Measurements from ENCODE around the gene SERINC1. TPM values are rescaled to one million over a fixed set of nuclear protein-coding genes. Genes with fewer than 3 reads are reported as not detected.
A peak's percentile ranks its signal among the peaks of the same experiment; 100 is the strongest.

Gene SERINC1
- total and polyA plus RNA-seq, 2 donors (not counting 1 experiment from before 2014, with no cell fraction given): 306 to 363 TPM

DNA sequence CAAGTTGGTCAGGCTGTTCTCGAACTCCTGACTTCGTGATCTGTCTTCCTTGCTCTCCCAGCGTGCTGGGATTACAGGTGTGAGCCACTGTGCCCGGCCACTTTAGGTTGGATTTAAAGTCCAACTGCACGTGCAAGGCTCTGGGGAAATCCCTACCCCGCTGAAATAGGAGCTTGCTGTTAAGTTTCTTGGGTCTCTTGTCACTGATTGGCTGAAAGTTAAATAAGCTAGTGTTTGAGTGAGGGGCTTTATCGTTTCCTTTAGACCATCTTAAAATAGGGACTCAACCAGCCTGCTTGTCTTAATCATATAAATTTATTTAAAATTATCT lies 11.1 kb upstream of the SERINC1 start:
- H3K9me3 ChIP-seq (ENCODE audit: control insufficient read depth, insufficient read depth, low read depth, low read length): no peaks in the 10 kb centered on the region
- H4K20me1 ChIP-seq (ENCODE audit: control insufficient read depth, extremely low read depth, insufficient read depth, low read length): no peaks in the 10 kb centered on the region
- no peaks in the 10 kb centered on the region for H3K4me1 ChIP-seq (ENCODE audit: control insufficient read depth, extremely low read depth, insufficient read depth, low read length)
- H3K4me2 ChIP-seq (ENCODE audit: extremely low read depth, insufficient read depth, low read length): no peak overlapping the region
- H3K4me3 ChIP-seq (replicated peaks in 1 of 4; ENCODE audit: control extremely low read depth in 1 of 4, insufficient read depth in 1 of 4, low read depth in 3 of 4, low read length in 4 of 4): no peak overlapping the region
- DNase-seq (ENCODE audit: low read depth in 2 of 2): no peak
- H3K27ac ChIP-seq (ENCODE audit: insufficient read depth, low read length): no peak overlapping the region
- H3K27me3 ChIP-seq (ENCODE audit: control insufficient read depth, insufficient read depth, low read length): no peaks in the 10 kb centered on the region
- no peak overlapping the region for H3K9ac ChIP-seq (ENCODE audit: insufficient read depth, low read length)
- H3K36me3 ChIP-seq (ENCODE audit: control insufficient read depth, insufficient read depth, low read length): no peaks in the 10 kb centered on the region
- H2AFZ ChIP-seq (ENCODE audit: low read length): no peak overlapping the region
- TF ChIP-seq EZH2 (IDR thresholded peaks at IDR 0.05; ENCODE audit: low read length, missing control alignments): no peak
- TF ChIP-seq, protein P1, sequence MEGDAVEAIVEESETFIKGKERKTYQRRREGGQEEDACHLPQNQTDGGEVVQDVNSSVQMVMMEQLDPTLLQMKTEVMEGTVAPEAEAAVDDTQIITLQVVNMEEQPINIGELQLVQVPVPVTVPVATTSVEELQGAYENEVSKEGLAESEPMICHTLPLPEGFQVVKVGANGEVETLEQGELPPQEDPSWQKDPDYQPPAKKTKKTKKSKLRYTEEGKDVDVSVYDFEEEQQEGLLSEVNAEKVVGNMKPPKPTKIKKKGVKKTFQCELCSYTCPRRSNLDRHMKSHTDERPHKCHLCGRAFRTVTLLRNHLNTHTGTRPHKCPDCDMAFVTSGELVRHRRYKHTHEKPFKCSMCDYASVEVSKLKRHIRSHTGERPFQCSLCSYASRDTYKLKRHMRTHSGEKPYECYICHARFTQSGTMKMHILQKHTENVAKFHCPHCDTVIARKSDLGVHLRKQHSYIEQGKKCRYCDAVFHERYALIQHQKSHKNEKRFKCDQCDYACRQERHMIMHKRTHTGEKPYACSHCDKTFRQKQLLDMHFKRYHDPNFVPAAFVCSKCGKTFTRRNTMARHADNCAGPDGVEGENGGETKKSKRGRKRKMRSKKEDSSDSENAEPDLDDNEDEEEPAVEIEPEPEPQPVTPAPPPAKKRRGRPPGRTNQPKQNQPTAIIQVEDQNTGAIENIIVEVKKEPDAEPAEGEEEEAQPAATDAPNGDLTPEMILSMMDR (conservative IDR thresholded peaks at IDR 0.05 in 1 of 2, IDR thresholded peaks at IDR 0.05 in 1 of 2; ENCODE audit: low read depth in 1 of 2, low read length in 2 of 2): no peak
- H3K79me2 ChIP-seq (ENCODE audit: control insufficient read depth, insufficient read depth, low read length): no peaks in the 10 kb centered on the region

DNA sequence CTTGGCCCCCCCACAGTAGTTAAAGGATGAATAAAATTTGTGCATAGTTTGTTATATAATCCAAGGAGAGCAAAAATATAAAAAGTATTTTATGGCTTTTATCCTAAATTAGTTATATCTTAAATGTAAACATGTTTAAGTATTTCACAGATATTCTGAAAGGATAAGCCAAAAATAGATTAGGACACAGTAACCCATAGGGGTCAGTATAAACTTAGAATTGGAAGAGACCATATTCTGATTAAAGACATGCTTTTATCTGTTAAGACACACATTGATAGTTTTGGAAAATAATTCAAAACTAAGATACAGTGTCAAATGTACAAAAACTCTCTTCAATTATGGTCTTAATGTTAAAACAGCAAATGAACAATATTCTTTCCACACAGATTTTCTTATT lies 4.5 kb upstream of the SERINC1 start:
- H3K27me3 ChIP-seq (ENCODE audit: control insufficient read depth, insufficient read depth, low read length): no peaks in the 10 kb centered on the region
- H2AFZ ChIP-seq (ENCODE audit: low read length): no peak overlapping the region
- H3K4me2 ChIP-seq (ENCODE audit: extremely low read depth, insufficient read depth, low read length): no peak overlapping the region
- H3K9ac ChIP-seq (ENCODE audit: insufficient read depth, low read length): no peak overlapping the region
- peak; percentile 9 to 57 for DNase-seq (ENCODE audit: low read depth in 2 of 2)
- no peak overlapping the region for H3K4me3 ChIP-seq (replicated peaks in 1 of 4; ENCODE audit: control extremely low read depth in 1 of 4, insufficient read depth in 1 of 4, low read depth in 3 of 4, low read length in 4 of 4)
- no peaks in the 10 kb centered on the region for H4K20me1 ChIP-seq (ENCODE audit: control insufficient read depth, extremely low read depth, insufficient read depth, low read length)
- no peak overlapping the region for H3K27ac ChIP-seq (ENCODE audit: insufficient read depth, low read length)
- H3K9me3 ChIP-seq (ENCODE audit: control insufficient read depth, insufficient read depth, low read depth, low read length): no peaks in the 10 kb centered on the region
- peaks cover 5% of the 10 kb centered on the region for H3K79me2 ChIP-seq (ENCODE audit: control insufficient read depth, insufficient read depth, low read length)
- no peaks in the 10 kb centered on the region for H3K4me1 ChIP-seq (ENCODE audit: control insufficient read depth, extremely low read depth, insufficient read depth, low read length)
- no peaks in the 10 kb centered on the region for H3K36me3 ChIP-seq (ENCODE audit: control insufficient read depth, insufficient read depth, low read length)
- no peak for TF ChIP-seq EZH2 (IDR thresholded peaks at IDR 0.05; ENCODE audit: low read length, missing control alignments)
- TF ChIP-seq, protein P1 (conservative IDR thresholded peaks at IDR 0.05 in 1 of 2, IDR thresholded peaks at IDR 0.05 in 1 of 2; ENCODE audit: low read depth in 1 of 2, low read length in 2 of 2): peak in 1 of 2 donors; percentile 52

DNA sequence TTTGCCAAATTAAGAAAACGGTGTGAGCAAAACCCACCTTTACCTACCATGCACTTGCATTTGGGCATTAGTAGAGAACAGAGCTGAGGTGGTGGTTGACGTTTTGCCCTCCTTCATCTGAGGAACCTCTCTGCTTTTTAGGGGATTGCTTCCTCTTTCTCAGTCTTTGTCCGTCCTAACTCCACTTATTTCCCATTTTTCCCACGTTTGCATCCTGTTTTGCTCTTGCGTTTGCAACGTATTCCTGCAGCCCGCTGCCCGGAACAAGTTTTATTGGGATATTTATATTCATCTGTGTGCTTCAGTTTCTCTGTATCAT lies 374 bp upstream of the SERINC1 start:
- peak overlapping the region; percentile 51 for H3K9ac ChIP-seq (ENCODE audit: insufficient read depth, low read length)
- peaks cover 2% of the 10 kb centered on the region for H4K20me1 ChIP-seq (ENCODE audit: control insufficient read depth, extremely low read depth, insufficient read depth, low read length)
- peak overlapping the region; percentile 85 for H3K4me2 ChIP-seq (ENCODE audit: extremely low read depth, insufficient read depth, low read length)
- H3K4me3 ChIP-seq (replicated peaks in 1 of 4; ENCODE audit: control extremely low read depth in 1 of 4, insufficient read depth in 1 of 4, low read depth in 3 of 4, low read length in 4 of 4): peak overlapping the region; percentile 71 to 95 (median 77)
- peak overlapping the region; percentile 95 for H3K27ac ChIP-seq (ENCODE audit: insufficient read depth, low read length)
- no peak for DNase-seq (ENCODE audit: low read depth in 2 of 2)
- H3K9me3 ChIP-seq (ENCODE audit: control insufficient read depth, insufficient read depth, low read depth, low read length): no peaks in the 10 kb centered on the region
- TF ChIP-seq, protein P1 (conservative IDR thresholded peaks at IDR 0.05 in 1 of 2, IDR thresholded peaks at IDR 0.05 in 1 of 2; ENCODE audit: low read depth in 1 of 2, low read length in 2 of 2): no peak
- no peak for TF ChIP-seq EZH2 (IDR thresholded peaks at IDR 0.05; ENCODE audit: low read length, missing control alignments)
- no peaks in the 10 kb centered on the region for H3K4me1 ChIP-seq (ENCODE audit: control insufficient read depth, extremely low read depth, insufficient read depth, low read length)
- H3K27me3 ChIP-seq (ENCODE audit: control insufficient read depth, insufficient read depth, low read length): no peaks in the 10 kb centered on the region
- no peaks in the 10 kb centered on the region for H3K36me3 ChIP-seq (ENCODE audit: control insufficient read depth, insufficient read depth, low read length)
- peaks cover 47% of the 10 kb centered on the region for H3K79me2 ChIP-seq (ENCODE audit: control insufficient read depth, insufficient read depth, low read length)
- H2AFZ ChIP-seq (ENCODE audit: low read length): peak overlapping the region; percentile 99
